Measurements from ENCODE around the gene MKS1. TPM values are rescaled to one million over a fixed set of nuclear protein-coding genes. Genes with fewer than 3 reads are reported as not detected.

The MKS1 gene
- total RNA-seq, 1 experiment from 2014 or later: 24.8 TPM

DNA sequence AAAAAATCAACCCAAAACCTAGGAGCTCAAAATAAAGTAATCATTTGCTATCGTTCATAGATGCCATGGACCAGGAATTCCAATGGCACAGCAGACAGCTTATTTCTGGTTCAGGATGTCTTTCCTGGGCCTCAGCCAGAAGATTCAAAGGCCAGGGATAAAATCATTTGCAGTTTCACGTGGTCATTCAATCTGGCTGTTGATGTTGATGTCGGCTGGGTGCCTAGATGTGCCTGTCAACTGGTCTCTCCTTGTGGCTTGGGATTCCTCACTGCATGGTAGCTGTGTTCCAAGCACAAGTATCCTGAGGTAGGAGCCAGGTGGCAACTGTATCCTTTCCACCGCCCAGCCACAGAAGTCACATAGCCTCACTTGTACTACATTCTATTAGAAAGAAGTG is 37.3 kb downstream of the MKS1 start:
- Mint-ChIP-seq H3K36me3 (ENCODE audit: insufficient read depth in 1 of 3, low read depth in 3 of 3) (no peaks in the 10 kb centered on the region), H3K4me3 (no peak overlapping the region), H3K27me3 (ENCODE audit: low read depth) (peaks cover 19% of the 10 kb centered on the region), H3K4me1 (peaks cover 7 to 8% of the 10 kb centered on the region in 2 experiments; a peak in 3 of 4 replicates), H3K9me3 (no peaks in the 10 kb centered on the region; a peak in 1 of 5 replicates), H3K27ac (no peak overlapping the region)
- Histone ChIP-seq H3K56ac (ENCODE audit: insufficient read length, low read depth, low read length) (no peak overlapping the region), H2AK5ac (ENCODE audit: insufficient read length, low read length) (no peak overlapping the region), H3K27me3 (ENCODE audit: insufficient read depth, low read length) (no peaks in the 10 kb centered on the region; the same call in 1 of the 2 replicates), H2AFZ (ENCODE audit: low read length) (no peak overlapping the region), H4K8ac (replicated peaks; ENCODE audit: insufficient read length, low read depth, low read length) (no peak overlapping the region), H3K23me2 (ENCODE audit: insufficient read length, low read depth, low read length, poor library complexity, severe bottlenecking) (no peaks in the 10 kb centered on the region), H3K27ac (ENCODE audit: insufficient read length, low read depth, low read length) (no peak overlapping the region), H4K20me1 (ENCODE audit: control insufficient read depth, insufficient read depth, insufficient read length) (no peaks in the 10 kb centered on the region), H2BK12ac (ENCODE audit: insufficient read length, low read depth, low read length) (no peak overlapping the region), H2BK20ac (ENCODE audit: low read depth, low read length, poor library complexity, severe bottlenecking) (no peak overlapping the region), H3T11ph (ENCODE audit: low read length) (no peak overlapping the region), H4K5ac (ENCODE audit: insufficient read length, low read depth, low read length) (no peak overlapping the region), H3K9me3 (ENCODE audit: control insufficient read depth, low read depth, low read length) (no peaks in the 10 kb centered on the region), H3K4ac (ENCODE audit: low read depth, low read length) (no peak overlapping the region), H2BK5ac (ENCODE audit: insufficient read length, low read length) (no peak overlapping the region), H3K14ac (ENCODE audit: insufficient read depth, low read length) (no peak overlapping the region), H2BK15ac (ENCODE audit: low read depth, low read length) (no peak overlapping the region), H3K18ac (ENCODE audit: insufficient read length, low read depth, low read length) (no peak overlapping the region), H2BK120ac (ENCODE audit: low read depth, low read length, poor library complexity, severe bottlenecking) (no peak overlapping the region), H3K79me1 (ENCODE audit: insufficient read depth, low read depth, low read length, poor library complexity, severe bottlenecking) (no peaks in the 10 kb centered on the region), H3K23ac (ENCODE audit: insufficient read length, low read depth, low read length) (no peak overlapping the region), H3K4me1 (ENCODE audit: insufficient read depth, low read length) (no peaks in the 10 kb centered on the region), H3K4me2 (ENCODE audit: insufficient read depth, insufficient read length, low read length) (no peak overlapping the region), H3K9ac (ENCODE audit: extremely low read depth, insufficient read length, low read length) (no peak overlapping the region), H3K79me2 (ENCODE audit: insufficient read depth, low read length) (no peaks in the 10 kb centered on the region), H4K91ac (ENCODE audit: insufficient read length, low read depth, low read length) (no peak overlapping the region)
- TF ChIP-seq, protein P1, sequence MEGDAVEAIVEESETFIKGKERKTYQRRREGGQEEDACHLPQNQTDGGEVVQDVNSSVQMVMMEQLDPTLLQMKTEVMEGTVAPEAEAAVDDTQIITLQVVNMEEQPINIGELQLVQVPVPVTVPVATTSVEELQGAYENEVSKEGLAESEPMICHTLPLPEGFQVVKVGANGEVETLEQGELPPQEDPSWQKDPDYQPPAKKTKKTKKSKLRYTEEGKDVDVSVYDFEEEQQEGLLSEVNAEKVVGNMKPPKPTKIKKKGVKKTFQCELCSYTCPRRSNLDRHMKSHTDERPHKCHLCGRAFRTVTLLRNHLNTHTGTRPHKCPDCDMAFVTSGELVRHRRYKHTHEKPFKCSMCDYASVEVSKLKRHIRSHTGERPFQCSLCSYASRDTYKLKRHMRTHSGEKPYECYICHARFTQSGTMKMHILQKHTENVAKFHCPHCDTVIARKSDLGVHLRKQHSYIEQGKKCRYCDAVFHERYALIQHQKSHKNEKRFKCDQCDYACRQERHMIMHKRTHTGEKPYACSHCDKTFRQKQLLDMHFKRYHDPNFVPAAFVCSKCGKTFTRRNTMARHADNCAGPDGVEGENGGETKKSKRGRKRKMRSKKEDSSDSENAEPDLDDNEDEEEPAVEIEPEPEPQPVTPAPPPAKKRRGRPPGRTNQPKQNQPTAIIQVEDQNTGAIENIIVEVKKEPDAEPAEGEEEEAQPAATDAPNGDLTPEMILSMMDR (conservative IDR thresholded peaks at IDR 0.05): no peak
- DNase-seq: no peak
- no CpG with 5 or more reads among the region's 4 CpGs for WGBS (ENCODE audit: extremely low coverage, insufficient read length, low lambda C conversion rate)
